ENCODE results near the gene COA5. TPM values are rescaled to one million over a fixed set of nuclear protein-coding genes. Genes with fewer than 3 reads are reported as not detected.

COA5 gene
- total and polyA plus RNA-seq, 4 donors: 9.7 to 42.0 (median 19.5) TPM

DNA sequence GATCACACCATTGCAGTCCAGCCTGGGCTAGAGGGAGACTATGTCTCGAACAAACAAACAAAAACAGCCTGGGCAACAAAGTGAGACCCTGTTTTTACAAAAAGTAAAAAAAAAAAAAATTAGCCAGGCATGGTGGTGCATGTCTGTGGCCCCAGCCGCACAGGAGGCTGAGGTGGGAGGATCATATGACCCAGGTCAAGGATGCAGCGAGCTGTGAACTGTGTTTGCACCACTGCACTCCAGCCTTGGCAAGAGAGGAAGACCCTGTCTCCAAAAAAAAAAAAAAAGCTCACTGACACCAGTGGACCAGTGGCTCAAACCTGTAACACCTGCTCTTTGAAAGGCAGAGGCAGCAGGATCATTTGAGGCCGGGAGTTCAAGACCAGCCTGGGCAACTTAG is 40.1 kb upstream of the COA5 start:
- H3K27ac ChIP-seq (ENCODE audit: low read depth in 1 of 2, low read length in 2 of 2): no peak overlapping the region
- WGBS: 92% methylated on average over 4 of the region's 4 CpGs
- peaks cover 0 to 4% (median 0%) of the 10 kb centered on the region in 4 donors for H3K36me3 ChIP-seq (ENCODE audit: control insufficient read depth in 4 of 4, insufficient read depth in 3 of 4, low read depth in 1 of 4, low read length in 3 of 4)
- DNase-seq (ENCODE audit: low spot score): no peak
- no peaks in the 10 kb centered on the region for H3K4me1 ChIP-seq (ENCODE audit: control insufficient read depth in 4 of 4, insufficient read depth in 4 of 4, low read length in 3 of 4)
- no peak overlapping the region for H3K9ac ChIP-seq (ENCODE audit: low read depth in 1 of 2, low read length in 2 of 2)
- no peaks in the 10 kb centered on the region for H3K9me3 ChIP-seq (ENCODE audit: control insufficient read depth in 4 of 4, low read length in 3 of 4)
- no peak overlapping the region for H3K4me3 ChIP-seq (ENCODE audit: low read depth in 1 of 3, low read length in 3 of 3)
- H3K27me3 ChIP-seq (ENCODE audit: control insufficient read depth in 4 of 4, insufficient read depth in 4 of 4, low read length in 3 of 4): no peaks in the 10 kb centered on the region
- TF ChIP-seq JUND (IDR thresholded peaks at IDR 0.05): no peak
- TF ChIP-seq, protein P1, sequence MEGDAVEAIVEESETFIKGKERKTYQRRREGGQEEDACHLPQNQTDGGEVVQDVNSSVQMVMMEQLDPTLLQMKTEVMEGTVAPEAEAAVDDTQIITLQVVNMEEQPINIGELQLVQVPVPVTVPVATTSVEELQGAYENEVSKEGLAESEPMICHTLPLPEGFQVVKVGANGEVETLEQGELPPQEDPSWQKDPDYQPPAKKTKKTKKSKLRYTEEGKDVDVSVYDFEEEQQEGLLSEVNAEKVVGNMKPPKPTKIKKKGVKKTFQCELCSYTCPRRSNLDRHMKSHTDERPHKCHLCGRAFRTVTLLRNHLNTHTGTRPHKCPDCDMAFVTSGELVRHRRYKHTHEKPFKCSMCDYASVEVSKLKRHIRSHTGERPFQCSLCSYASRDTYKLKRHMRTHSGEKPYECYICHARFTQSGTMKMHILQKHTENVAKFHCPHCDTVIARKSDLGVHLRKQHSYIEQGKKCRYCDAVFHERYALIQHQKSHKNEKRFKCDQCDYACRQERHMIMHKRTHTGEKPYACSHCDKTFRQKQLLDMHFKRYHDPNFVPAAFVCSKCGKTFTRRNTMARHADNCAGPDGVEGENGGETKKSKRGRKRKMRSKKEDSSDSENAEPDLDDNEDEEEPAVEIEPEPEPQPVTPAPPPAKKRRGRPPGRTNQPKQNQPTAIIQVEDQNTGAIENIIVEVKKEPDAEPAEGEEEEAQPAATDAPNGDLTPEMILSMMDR (IDR thresholded peaks at IDR 0.05; ENCODE audit: low read depth, low read length, missing input control): no peak
- TF ChIP-seq, protein P2, sequence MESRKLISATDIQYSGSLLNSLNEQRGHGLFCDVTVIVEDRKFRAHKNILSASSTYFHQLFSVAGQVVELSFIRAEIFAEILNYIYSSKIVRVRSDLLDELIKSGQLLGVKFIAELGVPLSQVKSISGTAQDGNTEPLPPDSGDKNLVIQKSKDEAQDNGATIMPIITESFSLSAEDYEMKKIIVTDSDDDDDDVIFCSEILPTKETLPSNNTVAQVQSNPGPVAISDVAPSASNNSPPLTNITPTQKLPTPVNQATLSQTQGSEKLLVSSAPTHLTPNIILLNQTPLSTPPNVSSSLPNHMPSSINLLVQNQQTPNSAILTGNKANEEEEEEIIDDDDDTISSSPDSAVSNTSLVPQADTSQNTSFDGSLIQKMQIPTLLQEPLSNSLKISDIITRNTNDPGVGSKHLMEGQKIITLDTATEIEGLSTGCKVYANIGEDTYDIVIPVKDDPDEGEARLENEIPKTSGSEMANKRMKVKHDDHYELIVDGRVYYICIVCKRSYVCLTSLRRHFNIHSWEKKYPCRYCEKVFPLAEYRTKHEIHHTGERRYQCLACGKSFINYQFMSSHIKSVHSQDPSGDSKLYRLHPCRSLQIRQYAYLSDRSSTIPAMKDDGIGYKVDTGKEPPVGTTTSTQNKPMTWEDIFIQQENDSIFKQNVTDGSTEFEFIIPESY (IDR thresholded peaks at IDR 0.05): no peak
- TF ChIP-seq HNF4G (IDR thresholded peaks at IDR 0.05): no peak
- TF ChIP-seq, protein P3, sequence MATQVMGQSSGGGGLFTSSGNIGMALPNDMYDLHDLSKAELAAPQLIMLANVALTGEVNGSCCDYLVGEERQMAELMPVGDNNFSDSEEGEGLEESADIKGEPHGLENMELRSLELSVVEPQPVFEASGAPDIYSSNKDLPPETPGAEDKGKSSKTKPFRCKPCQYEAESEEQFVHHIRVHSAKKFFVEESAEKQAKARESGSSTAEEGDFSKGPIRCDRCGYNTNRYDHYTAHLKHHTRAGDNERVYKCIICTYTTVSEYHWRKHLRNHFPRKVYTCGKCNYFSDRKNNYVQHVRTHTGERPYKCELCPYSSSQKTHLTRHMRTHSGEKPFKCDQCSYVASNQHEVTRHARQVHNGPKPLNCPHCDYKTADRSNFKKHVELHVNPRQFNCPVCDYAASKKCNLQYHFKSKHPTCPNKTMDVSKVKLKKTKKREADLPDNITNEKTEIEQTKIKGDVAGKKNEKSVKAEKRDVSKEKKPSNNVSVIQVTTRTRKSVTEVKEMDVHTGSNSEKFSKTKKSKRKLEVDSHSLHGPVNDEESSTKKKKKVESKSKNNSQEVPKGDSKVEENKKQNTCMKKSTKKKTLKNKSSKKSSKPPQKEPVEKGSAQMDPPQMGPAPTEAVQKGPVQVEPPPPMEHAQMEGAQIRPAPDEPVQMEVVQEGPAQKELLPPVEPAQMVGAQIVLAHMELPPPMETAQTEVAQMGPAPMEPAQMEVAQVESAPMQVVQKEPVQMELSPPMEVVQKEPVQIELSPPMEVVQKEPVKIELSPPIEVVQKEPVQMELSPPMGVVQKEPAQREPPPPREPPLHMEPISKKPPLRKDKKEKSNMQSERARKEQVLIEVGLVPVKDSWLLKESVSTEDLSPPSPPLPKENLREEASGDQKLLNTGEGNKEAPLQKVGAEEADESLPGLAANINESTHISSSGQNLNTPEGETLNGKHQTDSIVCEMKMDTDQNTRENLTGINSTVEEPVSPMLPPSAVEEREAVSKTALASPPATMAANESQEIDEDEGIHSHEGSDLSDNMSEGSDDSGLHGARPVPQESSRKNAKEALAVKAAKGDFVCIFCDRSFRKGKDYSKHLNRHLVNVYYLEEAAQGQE (IDR thresholded peaks at IDR 0.05): no peak
- TF ChIP-seq GABPA (IDR thresholded peaks at IDR 0.05 in 1 of 2, conservative IDR thresholded peaks at IDR 0.05 in 1 of 2): no peak
- TF ChIP-seq, protein P4, sequence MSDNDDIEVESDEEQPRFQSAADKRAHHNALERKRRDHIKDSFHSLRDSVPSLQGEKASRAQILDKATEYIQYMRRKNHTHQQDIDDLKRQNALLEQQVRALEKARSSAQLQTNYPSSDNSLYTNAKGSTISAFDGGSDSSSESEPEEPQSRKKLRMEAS (IDR thresholded peaks at IDR 0.05): no peak
- no peak for TF ChIP-seq YY1 (IDR thresholded peaks at IDR 0.05)

DNA sequence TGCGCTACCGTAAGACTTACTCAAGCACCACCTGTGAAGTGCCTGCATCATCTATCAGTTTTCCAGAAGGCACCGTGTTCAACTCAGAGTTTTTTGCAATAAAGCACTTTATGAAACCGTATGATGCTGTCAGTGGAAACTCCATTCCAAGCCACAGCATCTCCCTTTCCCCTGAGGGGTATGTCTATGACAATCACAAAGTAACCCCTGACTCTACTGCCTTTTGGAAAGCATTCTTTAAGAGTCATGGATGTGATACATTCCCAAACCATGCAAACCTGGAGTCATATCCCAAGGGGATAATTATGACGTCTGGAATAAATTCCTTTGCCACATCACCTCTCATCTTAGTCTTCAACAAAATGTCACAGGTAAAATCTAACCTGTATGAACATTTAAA is 39.3 kb upstream of the COA5 start:
- DNase-seq (ENCODE audit: low spot score): no peak
- TF ChIP-seq NR2F2 (IDR thresholded peaks at IDR 0.05): no peak
- TF ChIP-seq TAF1 (conservative IDR thresholded peaks at IDR 0.05): no peak
- TF ChIP-seq FOXA2 (IDR thresholded peaks at IDR 0.05): no peak
- no peak for TF ChIP-seq GABPA (IDR thresholded peaks at IDR 0.05 in 1 of 2, conservative IDR thresholded peaks at IDR 0.05 in 1 of 2)
- TF ChIP-seq, protein P2 (IDR thresholded peaks at IDR 0.05): no peak
- no peak for TF ChIP-seq SP1 (IDR thresholded peaks at IDR 0.05)
- no peak for TF ChIP-seq HNF4A (conservative IDR thresholded peaks at IDR 0.05)
- TF ChIP-seq, protein P5, sequence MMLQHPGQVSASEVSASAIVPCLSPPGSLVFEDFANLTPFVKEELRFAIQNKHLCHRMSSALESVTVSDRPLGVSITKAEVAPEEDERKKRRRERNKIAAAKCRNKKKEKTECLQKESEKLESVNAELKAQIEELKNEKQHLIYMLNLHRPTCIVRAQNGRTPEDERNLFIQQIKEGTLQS (IDR thresholded peaks at IDR 0.05): no peak
- no peak for TF ChIP-seq JUND (IDR thresholded peaks at IDR 0.05)
- TF ChIP-seq EGR1 (IDR thresholded peaks at IDR 0.05; ENCODE audit: low read depth in 2 of 2): no peak
- no peak for TF ChIP-seq RAD21 (IDR thresholded peaks at IDR 0.05)
- no peak for TF ChIP-seq YY1 (IDR thresholded peaks at IDR 0.05)
- no peak for TF ChIP-seq FOXA1 (IDR thresholded peaks at IDR 0.05)
- no peak for TF ChIP-seq RXRA (IDR thresholded peaks at IDR 0.05)
- no peak for TF ChIP-seq HNF4G (IDR thresholded peaks at IDR 0.05)
- TF ChIP-seq, protein P4 (IDR thresholded peaks at IDR 0.05): no peak
- TF ChIP-seq, protein P3 (IDR thresholded peaks at IDR 0.05): no peak
- Histone ChIP-seq H3K27me3 (ENCODE audit: control insufficient read depth in 4 of 4, insufficient read depth in 4 of 4, low read length in 3 of 4) (no peaks in the 10 kb centered on the region), H3K27ac (ENCODE audit: low read depth in 1 of 2, low read length in 2 of 2) (no peak overlapping the region), H3K9ac (ENCODE audit: low read depth in 1 of 2, low read length in 2 of 2) (no peak overlapping the region), H3K4me3 (ENCODE audit: low read depth in 1 of 3, low read length in 3 of 3) (no peak overlapping the region), H3K9me3 (ENCODE audit: control insufficient read depth in 4 of 4, low read length in 3 of 4) (no peaks in the 10 kb centered on the region), H3K4me1 (ENCODE audit: control insufficient read depth in 4 of 4, insufficient read depth in 4 of 4, low read length in 3 of 4) (no peaks in the 10 kb centered on the region), H3K36me3 (ENCODE audit: control insufficient read depth in 4 of 4, insufficient read depth in 3 of 4, low read depth in 1 of 4, low read length in 3 of 4) (peaks cover 0 to 6% (median 0%) of the 10 kb centered on the region in 4 donors)
- WGBS: 85% methylated on average over 5 of the region's 5 CpGs

Data from liver (tissue), 9 donors.